ENCODE measurements around the gene ZNF284.
"Not testable (repeated sequence)": the region's sequence is repeated elsewhere in the genome, so short reads cannot be mapped to it uniquely, and the experiment has no call there.

The ZNF284 gene

GRCh38 chr19:44111910-44112463 is 40.0 kb downstream of the ZNF284 start:
- no peak for DNase-seq (ENCODE audit: low read depth)

GRCh38 chr19:44112802-44113137 is 40.8 kb downstream of the ZNF284 start:
- no peak for DNase-seq (ENCODE audit: low read depth)

- peak; percentile 84 for DNase-seq (ENCODE audit: low read depth)
Observed at GRCh38 chr19:44113138-44113783, 41.3 kb downstream of the ZNF284 start, which contains the start of gene ZNF225. Gene ZNF225, plus strand, starts transcription at chr19:44113399. Its CDS starts 2,429 bp downstream, at chr19:44115828.

GRCh38 chr19:44113784-44114390 is 41.9 kb downstream of the ZNF284 start:
- DNase-seq (ENCODE audit: low read depth), result no peak

GRCh38 chr19:44121162-44121561 is 49.2 kb downstream of the ZNF284 start:
- not testable (repeated sequence) for DNase-seq (ENCODE audit: low read depth)

GRCh38 chr19:44131955-44132354 is 60.0 kb downstream of the ZNF284 start:
- DNase-seq (ENCODE audit: low read depth), result no peak
